Measurements from ENCODE around the gene MTMR3.

GRCh38 chr22:30044369-30044768 is 161.4 kb downstream of the MTMR3 start:
- no peak for TF ChIP-seq POLR2A (IDR thresholded peaks at IDR 0.05)
- no peak for TF ChIP-seq CTCF (IDR thresholded peaks at IDR 0.05)
